HL-60 (cell line): ENCODE data around the gene ATP5PB.

ENCODE experiments used
- DNase-seq, 2 experiments: peaks; one replicate each; pipeline ENCODE4 v3.0.0-alpha.2; 2010 to 2020; ENCODE audit warnings: low read depth in 1 of 2, low spot score in 1 of 2
- H3K27ac ChIP-seq: fragments of 250-450 bp; sonication (Bioruptor Pico); replicated peaks from 2 replicates; pipeline ENCODE4 v1.5.1; 2020; ENCODE audit warnings: mild to moderate bottlenecking, moderate library complexity
- H3K27me3 ChIP-seq: fragments of 250-450 bp; sonication (Bioruptor Pico); 2 replicates; pipeline ENCODE4 v1.5.1; 2021; ENCODE audit warnings: mild to moderate bottlenecking, moderate library complexity; ENCODE audit not compliant: insufficient read depth, poor library complexity, severe bottlenecking
- H3K4me3 ChIP-seq: replicated peaks from 2 replicates; pipeline ENCODE4 v1.5.1; 2011; ENCODE audit warnings: mild to moderate bottlenecking, control low read depth, low read length; ENCODE audit not compliant: insufficient read depth
- GABPA ChIP-seq: IDR thresholded peaks from 2 replicates; pipeline ENCODE4 v1.6.1; 2012; ENCODE audit warnings: low read depth
- POLR2AphosphoS5 ChIP-seq: IDR thresholded peaks from 2 replicates; pipeline ENCODE4 v1.6.1; 2012; ENCODE audit warnings: low read depth
- SPI1 ChIP-seq: IDR thresholded peaks from 2 replicates; pipeline ENCODE4 v1.6.1; 2012; ENCODE audit warnings: low read depth, mild to moderate bottlenecking, borderline replicate concordance
- TF ChIP-seq, protein P1 (sequence below): IDR thresholded peaks from one replicate; pipeline ENCODE4 v1.5.1; 2011; ENCODE audit warnings: low read length, control low read depth, inconsistent platforms; ENCODE audit not compliant: insufficient read depth
- TF ChIP-seq, protein P2 (sequence below): IDR thresholded peaks from 2 replicates; pipeline ENCODE4 v1.6.1; 2012; ENCODE audit warnings: low read depth; ENCODE audit not compliant: insufficient replicate concordance

The ATP5PB gene

DNA sequence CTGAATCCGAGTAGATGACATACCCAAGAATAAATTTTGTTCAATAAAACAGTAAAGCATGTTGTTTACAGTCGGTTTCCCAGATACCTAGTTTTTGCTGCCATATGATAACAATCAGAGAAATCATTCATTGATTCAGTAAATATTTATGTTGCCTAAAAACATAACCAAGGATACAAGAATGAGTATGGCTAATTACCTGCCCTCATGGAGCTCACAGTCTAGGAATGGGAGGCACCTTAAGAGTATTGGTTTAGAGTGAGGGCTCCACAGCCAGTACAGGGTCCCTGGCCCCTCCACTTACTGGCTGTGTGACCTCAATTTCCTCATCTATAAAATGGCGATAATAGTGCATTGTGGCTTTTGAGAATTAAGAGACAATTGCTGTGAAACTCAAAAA lies 921 bp downstream of the ATP5PB start:
- TF ChIP-seq POLR2AphosphoS5 (no peak), GABPA (no peak), SPI1 (no peak)
- TF ChIP-seq, protein P1, sequence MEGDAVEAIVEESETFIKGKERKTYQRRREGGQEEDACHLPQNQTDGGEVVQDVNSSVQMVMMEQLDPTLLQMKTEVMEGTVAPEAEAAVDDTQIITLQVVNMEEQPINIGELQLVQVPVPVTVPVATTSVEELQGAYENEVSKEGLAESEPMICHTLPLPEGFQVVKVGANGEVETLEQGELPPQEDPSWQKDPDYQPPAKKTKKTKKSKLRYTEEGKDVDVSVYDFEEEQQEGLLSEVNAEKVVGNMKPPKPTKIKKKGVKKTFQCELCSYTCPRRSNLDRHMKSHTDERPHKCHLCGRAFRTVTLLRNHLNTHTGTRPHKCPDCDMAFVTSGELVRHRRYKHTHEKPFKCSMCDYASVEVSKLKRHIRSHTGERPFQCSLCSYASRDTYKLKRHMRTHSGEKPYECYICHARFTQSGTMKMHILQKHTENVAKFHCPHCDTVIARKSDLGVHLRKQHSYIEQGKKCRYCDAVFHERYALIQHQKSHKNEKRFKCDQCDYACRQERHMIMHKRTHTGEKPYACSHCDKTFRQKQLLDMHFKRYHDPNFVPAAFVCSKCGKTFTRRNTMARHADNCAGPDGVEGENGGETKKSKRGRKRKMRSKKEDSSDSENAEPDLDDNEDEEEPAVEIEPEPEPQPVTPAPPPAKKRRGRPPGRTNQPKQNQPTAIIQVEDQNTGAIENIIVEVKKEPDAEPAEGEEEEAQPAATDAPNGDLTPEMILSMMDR = no peak
- TF ChIP-seq, protein P2, sequence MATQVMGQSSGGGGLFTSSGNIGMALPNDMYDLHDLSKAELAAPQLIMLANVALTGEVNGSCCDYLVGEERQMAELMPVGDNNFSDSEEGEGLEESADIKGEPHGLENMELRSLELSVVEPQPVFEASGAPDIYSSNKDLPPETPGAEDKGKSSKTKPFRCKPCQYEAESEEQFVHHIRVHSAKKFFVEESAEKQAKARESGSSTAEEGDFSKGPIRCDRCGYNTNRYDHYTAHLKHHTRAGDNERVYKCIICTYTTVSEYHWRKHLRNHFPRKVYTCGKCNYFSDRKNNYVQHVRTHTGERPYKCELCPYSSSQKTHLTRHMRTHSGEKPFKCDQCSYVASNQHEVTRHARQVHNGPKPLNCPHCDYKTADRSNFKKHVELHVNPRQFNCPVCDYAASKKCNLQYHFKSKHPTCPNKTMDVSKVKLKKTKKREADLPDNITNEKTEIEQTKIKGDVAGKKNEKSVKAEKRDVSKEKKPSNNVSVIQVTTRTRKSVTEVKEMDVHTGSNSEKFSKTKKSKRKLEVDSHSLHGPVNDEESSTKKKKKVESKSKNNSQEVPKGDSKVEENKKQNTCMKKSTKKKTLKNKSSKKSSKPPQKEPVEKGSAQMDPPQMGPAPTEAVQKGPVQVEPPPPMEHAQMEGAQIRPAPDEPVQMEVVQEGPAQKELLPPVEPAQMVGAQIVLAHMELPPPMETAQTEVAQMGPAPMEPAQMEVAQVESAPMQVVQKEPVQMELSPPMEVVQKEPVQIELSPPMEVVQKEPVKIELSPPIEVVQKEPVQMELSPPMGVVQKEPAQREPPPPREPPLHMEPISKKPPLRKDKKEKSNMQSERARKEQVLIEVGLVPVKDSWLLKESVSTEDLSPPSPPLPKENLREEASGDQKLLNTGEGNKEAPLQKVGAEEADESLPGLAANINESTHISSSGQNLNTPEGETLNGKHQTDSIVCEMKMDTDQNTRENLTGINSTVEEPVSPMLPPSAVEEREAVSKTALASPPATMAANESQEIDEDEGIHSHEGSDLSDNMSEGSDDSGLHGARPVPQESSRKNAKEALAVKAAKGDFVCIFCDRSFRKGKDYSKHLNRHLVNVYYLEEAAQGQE = no peak
- no peak for DNase-seq
- H3K27me3 ChIP-seq = no peaks in the 10 kb centered on the region
- peak overlapping the region; percentile 84 for H3K27ac ChIP-seq
- peak overlapping the region; percentile 88 for H3K4me3 ChIP-seq

DNA sequence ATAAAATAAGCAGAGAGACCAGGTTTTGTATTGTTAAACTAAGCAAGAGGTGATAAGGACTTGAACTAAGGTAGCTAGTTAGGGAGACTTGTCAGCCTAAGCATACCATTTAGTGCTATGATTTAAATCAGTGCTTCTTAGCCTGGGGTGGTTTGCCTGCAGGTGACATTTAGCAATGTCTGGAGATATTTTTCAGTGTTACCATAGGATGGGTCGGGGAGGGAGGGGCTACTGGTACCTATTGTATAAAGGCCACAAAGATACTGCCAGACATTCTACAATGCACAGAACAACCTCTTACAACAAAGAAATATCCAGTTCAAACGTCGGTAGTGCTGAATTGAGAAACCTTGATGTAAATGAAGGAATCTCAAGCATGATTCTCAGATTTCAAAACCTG lies 3.3 kb downstream of the ATP5PB start:
- Histone ChIP-seq H3K27me3 (no peaks in the 10 kb centered on the region), H3K4me3 (no peak overlapping the region), H3K27ac (no peak overlapping the region)
- TF ChIP-seq, protein P2 = no peak
- TF ChIP-seq, protein P1 = no peak
- TF ChIP-seq GABPA (no peak), POLR2AphosphoS5 (no peak), SPI1 (no peak)
- no peak for DNase-seq

DNA sequence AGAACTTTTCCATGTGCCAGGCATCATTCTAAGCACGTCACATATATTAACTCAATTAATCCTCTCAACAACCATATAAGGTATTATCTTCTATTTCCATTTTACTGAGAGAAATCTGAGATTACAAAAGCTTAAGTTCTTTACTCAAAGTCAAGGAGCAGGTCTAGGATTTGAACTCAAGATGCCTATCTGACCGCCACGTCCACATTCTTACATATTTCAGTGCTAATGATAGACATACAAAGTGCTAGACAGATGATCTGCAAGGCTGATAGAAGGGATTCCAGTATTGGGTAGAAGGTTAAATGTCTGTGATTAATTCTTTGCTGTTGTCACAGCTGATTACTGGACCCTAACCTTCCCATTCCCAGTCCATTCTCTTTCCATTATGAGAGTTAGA lies 4.4 kb downstream of the ATP5PB start:
- Histone ChIP-seq H3K27me3 (no peaks in the 10 kb centered on the region), H3K4me3 (no peak overlapping the region), H3K27ac (no peak overlapping the region)
- TF ChIP-seq SPI1 (no peak), GABPA (no peak), POLR2AphosphoS5 (no peak)
- TF ChIP-seq, protein P2 = no peak
- TF ChIP-seq, protein P1 = no peak
- DNase-seq = no peak
